HCT116 (cell line): ENCODE results near the gene FLT3. TPM values are rescaled to one million over a fixed set of nuclear protein-coding genes. Genes with fewer than 3 reads are reported as not detected.

Experiments used
- ATAC-seq: fragments of 200-7000 bp; cut with Tn5 transposase; 2 replicates; pipeline ENCODE4 v1.9.1; 2020; ENCODE audit warnings: mild to moderate bottlenecking, moderate library complexity
- BruUV-seq: library from RNA; stranded (reverse); fragments of 400-500 nt; replicated peaks from 2 replicates; lab custom pipeline; 2021; lab: Mats Ljungman, UMichigan
- CTCF ChIA-PET: fragments of 300-600 bp; sonication (Branson Sonifier 250); formaldehyde crosslinking; loops from one replicate; lab custom pipeline; 2021; ENCODE audit warnings: antibody characterized with exemption; lab: Charles Lee
- POLR2A ChIA-PET: fragments of 300-600, 350-600 bp; sonication (Branson Sonifier 250); formaldehyde crosslinking; loops from one replicate; lab custom pipeline; 2021; ENCODE audit warnings: antibody characterized with exemption; lab: Charles Lee
- RAD21 ChIA-PET, 2 experiments: fragments of 300-600 bp; sonication (Branson Sonifier 250); formaldehyde crosslinking; loops; one replicate each; lab custom pipeline; 2023; ENCODE audit warnings: low total read pairs in 2 of 2; ENCODE audit not compliant: uncharacterized antibody in 2 of 2, unreplicated experiment in 2 of 2, low non-redundant PET in 1 of 2; lab: Charles Lee
- DNase-seq: peaks from one replicate; pipeline ENCODE4 v3.0.0-alpha.2; 2010; ENCODE audit warnings: low read depth, low spot score
- H2AFZ ChIP-seq: fragments of 200-600 bp; shearing (Covaris generic), sonication (generic); 2 replicates; pipeline ENCODE4 v1.6.1; 2017; ENCODE audit warnings: low read depth, mixed run types, mixed read lengths, antibody characterized with exemption, low read length; ENCODE audit not compliant: poor library complexity, severe bottlenecking
- H3K27ac ChIP-seq: 2 replicates; pipeline ENCODE4 v1.5.1; 2012; ENCODE audit warnings: low read depth, low read length
- H3K27me3 ChIP-seq: fragments of 200-600 bp; sonication (generic); 2 replicates; pipeline ENCODE4 v1.6.1; 2016; ENCODE audit warnings: mixed run types, low read length, mixed read lengths; ENCODE audit not compliant: insufficient read depth
- H3K36me3 ChIP-seq, 2 experiments: fragments of 200-500 bp in 1 of 2; fragments of 200-600 bp in 1 of 2; sonication (Bioruptor generic) in 1 of 2; sonication (generic) in 1 of 2; 2 replicates each; pipeline versions ENCODE4 v1.5.1 to v1.6.1; 2014 to 2016; ENCODE audit warnings: low read length in 2 of 2, inconsistent platforms in 1 of 2, mixed read lengths in 1 of 2, mixed run types in 1 of 2; ENCODE audit not compliant: insufficient read depth in 2 of 2, control insufficient read depth in 1 of 2
- H3K4me1 ChIP-seq, 2 experiments: fragments of 200-600 bp in 1 of 2; sonication (generic) in 1 of 2; 2 replicates each; pipeline versions ENCODE4 v1.5.1 to v1.6.1; 2012 to 2017; ENCODE audit warnings: low read length in 2 of 2, inconsistent platforms in 1 of 2, mild to moderate bottlenecking in 1 of 2, mixed read lengths in 1 of 2, mixed run types in 1 of 2, moderate library complexity in 1 of 2; ENCODE audit not compliant: insufficient read depth in 2 of 2, control insufficient read depth in 1 of 2
- H3K4me2 ChIP-seq: fragments of 200-600 bp; sonication (generic); 2 replicates; pipeline ENCODE4 v1.6.1; 2017; ENCODE audit warnings: mixed run types, low read length, mixed read lengths
- H3K4me3 ChIP-seq, 2 experiments: fragments of 200-600 bp in 1 of 2; sonication (generic) in 1 of 2; replicated peaks in 1 of 2; 2 replicates each; pipeline ENCODE4 v1.5.1; 2011 to 2016; ENCODE audit warnings: low read length in 2 of 2, control low read depth in 1 of 2, low read depth in 1 of 2, mild to moderate bottlenecking in 1 of 2, mixed read lengths in 1 of 2, mixed run types in 1 of 2
- H3K79me2 ChIP-seq: fragments of 200-600 bp; sonication (generic); 2 replicates; pipeline ENCODE4 v1.6.1; 2017; ENCODE audit warnings: mild to moderate bottlenecking, mixed run types, low read length, moderate library complexity, mixed read lengths; ENCODE audit not compliant: insufficient read depth
- H3K9ac ChIP-seq: fragments of 200-600 bp; sonication (generic); 2 replicates; pipeline ENCODE4 v1.6.1; 2016; ENCODE audit warnings: low read length, mixed read lengths
- H3K9me2 ChIP-seq: fragments of 200-600 bp; sonication (generic), shearing (Covaris generic); 2 replicates; pipeline ENCODE4 v1.6.1; 2017; ENCODE audit warnings: mixed run types, mild to moderate bottlenecking, moderate library complexity; ENCODE audit not compliant: insufficient read depth
- H3K9me3 ChIP-seq, 2 experiments: fragments of 200-500 bp in 1 of 2; fragments of 200-600 bp in 1 of 2; sonication (Bioruptor generic) in 1 of 2; sonication (generic) in 1 of 2; 2 replicates each; pipeline ENCODE4 v1.6.1; 2014 to 2017; ENCODE audit warnings: low read length in 2 of 2, mixed read lengths in 2 of 2, inconsistent platforms in 1 of 2, low read depth in 1 of 2, mild to moderate bottlenecking in 1 of 2, mixed run types in 1 of 2, moderate library complexity in 1 of 2; ENCODE audit not compliant: control insufficient read depth in 1 of 2, insufficient read depth in 1 of 2
- H4K20me1 ChIP-seq: fragments of 200-600 bp; sonication (generic), shearing (Covaris generic); 2 replicates; pipeline ENCODE4 v1.6.1; 2017; ENCODE audit warnings: mixed run types, mild to moderate bottlenecking, moderate library complexity; ENCODE audit not compliant: insufficient read depth
- CBX3 ChIP-seq: IDR thresholded peaks from 2 replicates; pipeline ENCODE4 v1.6.1; 2012; ENCODE audit warnings: low read depth
- ELF1 ChIP-seq: IDR thresholded peaks from 2 replicates; pipeline ENCODE4 v1.6.1; 2012; ENCODE audit warnings: low read depth, borderline replicate concordance
- EZH2 ChIP-seq: fragments of 200-600 bp; sonication (generic); IDR thresholded peaks from 2 replicates; pipeline ENCODE4 v1.6.1; 2017; ENCODE audit warnings: antibody characterized with exemption, mixed run types
- EZH2phosphoT487 ChIP-seq: fragments of 200-600 bp; IDR thresholded peaks from 2 replicates; pipeline ENCODE4 v1.6.1; 2018; ENCODE audit warnings: antibody characterized with exemption, borderline replicate concordance
- POLR2AphosphoS5 ChIP-seq: IDR thresholded peaks from 2 replicates; pipeline ENCODE4 v1.6.1; 2011; ENCODE audit warnings: mild to moderate bottlenecking, low read depth, low read length, moderate library complexity
- SP1 ChIP-seq: IDR thresholded peaks from 2 replicates; pipeline ENCODE4 v1.6.1; 2012; ENCODE audit warnings: low read depth
- ZNF274 ChIP-seq: fragments of 200-500 bp; sonication (Bioruptor generic); IDR thresholded peaks from 2 replicates; pipeline ENCODE4 v1.6.1; 2014; ENCODE audit warnings: mild to moderate bottlenecking, low read depth, low read length, inconsistent platforms
- intact Hi-C: fragments of 100-400 bp; cut with micrococcal nuclease; formaldehyde crosslinking; loops from 2 replicates; pipeline ENCODE4 v1.10.0; 2022
- total RNA-seq: library from RNA; stranded (reverse); gene quantifications from one replicate; pipeline ENCODE4 v1.2.1, GENCODE V29; 2021; ENCODE audit not compliant: unreplicated experiment
- TF ChIP-seq, protein P1 (sequence below): IDR thresholded peaks from 2 replicates; pipeline ENCODE4 v1.6.1; 2011; ENCODE audit warnings: mild to moderate bottlenecking, low read length, moderate library complexity; ENCODE audit not compliant: insufficient replicate concordance; ENCODE audit errors: extremely low read depth
- TF ChIP-seq, protein P2 (sequence below), 3 experiments: fragments of 200-600 bp in 1 of 3; sonication (generic) in 1 of 3; IDR thresholded peaks in 2 of 3; conservative IDR thresholded peaks in 1 of 3; 2 replicates each; pipeline ENCODE4 v1.5.1; 2012 to 2017; ENCODE audit warnings: low read depth in 2 of 3, low read length in 2 of 3, antibody characterized with exemption in 1 of 3, borderline replicate concordance in 1 of 3, control low read depth in 1 of 3, mild to moderate bottlenecking in 1 of 3, mixed read lengths in 1 of 3, mixed run types in 1 of 3, moderate library complexity in 1 of 3; ENCODE audit not compliant: insufficient read depth in 1 of 3

Gene FLT3
- total RNA-seq, 1 experiment from 2014 or later, result 0.17 TPM

DNA sequence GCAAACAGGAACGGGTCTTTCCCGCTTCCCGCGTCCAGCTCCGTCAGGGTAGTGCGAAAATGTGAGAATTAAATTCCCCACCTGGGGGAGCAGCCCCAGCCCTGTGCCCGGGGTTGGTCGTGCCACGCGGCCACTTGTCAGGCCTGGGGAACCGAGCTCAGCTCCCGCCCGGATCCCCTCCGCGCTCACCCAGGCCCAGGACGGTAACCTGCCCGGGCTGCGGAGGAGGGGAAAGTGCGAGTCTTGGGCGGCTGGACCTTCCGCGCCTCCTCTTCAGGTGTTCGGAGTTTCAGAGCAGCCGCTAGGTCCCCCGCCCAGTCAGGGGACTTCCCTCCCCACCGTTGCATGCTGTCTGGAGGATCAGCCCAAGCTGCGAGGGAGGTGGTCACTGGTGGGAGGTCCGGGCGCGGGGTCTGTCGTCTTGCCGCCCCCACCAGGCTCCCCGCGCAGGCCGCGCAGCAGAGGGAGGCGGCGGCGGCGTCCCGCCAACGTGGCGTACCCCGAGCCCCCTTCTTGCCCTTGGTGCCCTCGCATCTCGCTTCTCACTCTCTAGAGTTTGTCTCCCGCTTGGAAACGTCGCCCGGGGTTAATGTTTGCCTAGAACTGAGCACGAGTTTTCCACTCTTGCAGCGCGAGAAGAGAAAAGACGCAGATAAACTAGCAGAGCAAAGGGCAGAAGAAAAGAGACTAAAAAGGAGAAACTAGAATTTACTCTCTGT lies 119.9 kb downstream of the FLT3 start:
- Histone ChIP-seq H2AFZ (no peak overlapping the region), H3K4me1 (no peaks in the 10 kb centered on the region), H3K79me2 (no peaks in the 10 kb centered on the region), H3K9ac (no peak overlapping the region), H3K4me2 (no peak overlapping the region), H3K9me3 (no peaks in the 10 kb centered on the region), H3K27me3 (no peaks in the 10 kb centered on the region), H3K9me2 (no peaks in the 10 kb centered on the region), H3K27ac (no peak overlapping the region), H3K36me3 (no peaks in the 10 kb centered on the region), H3K4me3 (no peak overlapping the region), H4K20me1 (no peaks in the 10 kb centered on the region)
- ATAC-seq (no peak), DNase-seq (no peak)
- no TSS peak for BruUV-seq
- RAD21 ChIA-PET, result no interaction called here
- POLR2A ChIA-PET, result no interaction called here
- CTCF ChIA-PET, result interaction anchor here (1.2 kb wide), 1 partner anchor 618 kb away, joined by 4 read pairs; no protein-coding TSS in a partner anchor
- TF ChIP-seq, protein P1, sequence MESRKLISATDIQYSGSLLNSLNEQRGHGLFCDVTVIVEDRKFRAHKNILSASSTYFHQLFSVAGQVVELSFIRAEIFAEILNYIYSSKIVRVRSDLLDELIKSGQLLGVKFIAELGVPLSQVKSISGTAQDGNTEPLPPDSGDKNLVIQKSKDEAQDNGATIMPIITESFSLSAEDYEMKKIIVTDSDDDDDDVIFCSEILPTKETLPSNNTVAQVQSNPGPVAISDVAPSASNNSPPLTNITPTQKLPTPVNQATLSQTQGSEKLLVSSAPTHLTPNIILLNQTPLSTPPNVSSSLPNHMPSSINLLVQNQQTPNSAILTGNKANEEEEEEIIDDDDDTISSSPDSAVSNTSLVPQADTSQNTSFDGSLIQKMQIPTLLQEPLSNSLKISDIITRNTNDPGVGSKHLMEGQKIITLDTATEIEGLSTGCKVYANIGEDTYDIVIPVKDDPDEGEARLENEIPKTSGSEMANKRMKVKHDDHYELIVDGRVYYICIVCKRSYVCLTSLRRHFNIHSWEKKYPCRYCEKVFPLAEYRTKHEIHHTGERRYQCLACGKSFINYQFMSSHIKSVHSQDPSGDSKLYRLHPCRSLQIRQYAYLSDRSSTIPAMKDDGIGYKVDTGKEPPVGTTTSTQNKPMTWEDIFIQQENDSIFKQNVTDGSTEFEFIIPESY, result no peak
- TF ChIP-seq ELF1 (no peak), EZH2phosphoT487 (no peak), SP1 (no peak), EZH2 (no peak)
- TF ChIP-seq, all 23 proteins: peak for 0
- intact Hi-C loops, result loop anchor here (10.0 kb wide), 2 partner anchors 446 to 996 kb away; no protein-coding TSS in a partner anchor

DNA sequence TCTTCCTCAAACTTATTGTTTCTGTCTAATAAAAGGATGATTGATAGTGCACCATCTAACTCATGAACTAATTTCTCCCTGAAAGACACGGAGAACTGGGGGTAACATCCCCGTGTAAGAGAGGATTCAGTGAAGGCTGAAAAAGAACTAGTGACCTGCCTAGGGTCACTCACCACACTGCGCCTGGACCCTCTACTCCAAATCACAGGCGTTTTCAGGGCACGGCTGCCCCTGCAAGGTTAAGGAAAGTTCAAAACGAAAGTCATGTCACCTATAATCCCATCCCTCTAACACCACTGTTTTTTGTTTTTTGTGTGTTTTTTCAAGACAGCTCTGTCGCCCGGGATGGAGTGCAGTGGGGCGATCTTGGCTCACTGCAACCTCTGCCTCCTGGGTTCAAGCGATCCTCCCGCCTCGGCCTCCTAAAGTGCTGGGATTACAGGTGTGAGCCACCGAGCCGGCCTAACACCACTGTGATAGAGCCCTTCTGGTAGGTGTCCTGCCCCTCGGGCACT lies 120.6 kb downstream of the FLT3 start:
- Histone ChIP-seq H2AFZ (no peak overlapping the region), H3K27me3 (no peaks in the 10 kb centered on the region), H3K36me3 (no peaks in the 10 kb centered on the region)
- RAD21 ChIA-PET, result interaction anchor here in 1 of 2 experiments (0.7 kb wide), 1 partner anchor 120 kb away, joined by 3 read pairs; no protein-coding TSS in a partner anchor
- TF ChIP-seq, protein P1, result no peak
- TF ChIP-seq ELF1 (no peak), CBX3 (no peak), ZNF274 (no peak), POLR2AphosphoS5 (no peak)
- TF ChIP-seq, protein P2, sequence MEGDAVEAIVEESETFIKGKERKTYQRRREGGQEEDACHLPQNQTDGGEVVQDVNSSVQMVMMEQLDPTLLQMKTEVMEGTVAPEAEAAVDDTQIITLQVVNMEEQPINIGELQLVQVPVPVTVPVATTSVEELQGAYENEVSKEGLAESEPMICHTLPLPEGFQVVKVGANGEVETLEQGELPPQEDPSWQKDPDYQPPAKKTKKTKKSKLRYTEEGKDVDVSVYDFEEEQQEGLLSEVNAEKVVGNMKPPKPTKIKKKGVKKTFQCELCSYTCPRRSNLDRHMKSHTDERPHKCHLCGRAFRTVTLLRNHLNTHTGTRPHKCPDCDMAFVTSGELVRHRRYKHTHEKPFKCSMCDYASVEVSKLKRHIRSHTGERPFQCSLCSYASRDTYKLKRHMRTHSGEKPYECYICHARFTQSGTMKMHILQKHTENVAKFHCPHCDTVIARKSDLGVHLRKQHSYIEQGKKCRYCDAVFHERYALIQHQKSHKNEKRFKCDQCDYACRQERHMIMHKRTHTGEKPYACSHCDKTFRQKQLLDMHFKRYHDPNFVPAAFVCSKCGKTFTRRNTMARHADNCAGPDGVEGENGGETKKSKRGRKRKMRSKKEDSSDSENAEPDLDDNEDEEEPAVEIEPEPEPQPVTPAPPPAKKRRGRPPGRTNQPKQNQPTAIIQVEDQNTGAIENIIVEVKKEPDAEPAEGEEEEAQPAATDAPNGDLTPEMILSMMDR (IDR thresholded peaks at IDR 0.05 in 2 of 3, conservative IDR thresholded peaks at IDR 0.05 in 1 of 3; ENCODE audit: borderline replicate concordance in 1 of 3, insufficient read depth in 1 of 3, low read depth in 2 of 3, low read length in 2 of 3), result no peak
- TF ChIP-seq, all 23 proteins: peak for 0
- ATAC-seq, result no peak
- H3K4me2 ChIP-seq, result no peak overlapping the region
- H3K9me3 ChIP-seq, result no peaks in the 10 kb centered on the region
- no peak overlapping the region for H3K9ac ChIP-seq
- H3K9me2 ChIP-seq, result no peaks in the 10 kb centered on the region
- intact Hi-C loops, result loop anchor here (10.0 kb wide), 2 partner anchors 445 to 995 kb away; no protein-coding TSS in a partner anchor
- CTCF ChIA-PET, result interaction anchor here (1.2 kb wide), 1 partner anchor 618 kb away, joined by 4 read pairs; no protein-coding TSS in a partner anchor
- no peaks in the 10 kb centered on the region for H3K4me1 ChIP-seq
- no peaks in the 10 kb centered on the region for H4K20me1 ChIP-seq
- H3K79me2 ChIP-seq, result no peaks in the 10 kb centered on the region
- BruUV-seq, result no TSS peak
- H3K4me3 ChIP-seq, result no peak overlapping the region
- POLR2A ChIA-PET, result no interaction called here
- H3K27ac ChIP-seq, result no peak overlapping the region
- no peak for DNase-seq
